Renal pelvis (tissue), 4 donors: ENCODE data around the gene RPL13. TPM values are rescaled to one million over a fixed set of nuclear protein-coding genes. Genes with fewer than 3 reads are reported as not detected.
A peak's percentile ranks its signal among the peaks of the same experiment; 100 is the strongest.

Source experiments
- DNase-seq: peaks from one replicate; pipeline ENCODE4 v3.0.0-alpha.2; 2013
- polyA plus RNA-seq, 3 donors: library from polyadenylated mRNA; unstranded; fragments of 120-200 nt; gene quantifications; one replicate each; pipeline ENCODE4 v1.2.1, GENCODE V29; 2013; ENCODE audit not compliant: insufficient read length in 3 of 3

The RPL13 gene
- polyA plus RNA-seq, 3 donors = 2,112 to 2,734 (median 2,679) TPM

- DNase-seq = no peak
Observed at GRCh38 chr16:89593841-89594240, 33.4 kb downstream of the RPL13 start.

GRCh38 chr16:89595330-89596060, 35.0 kb downstream of the RPL13 start:
- DNase-seq = no peak

GRCh38 chr16:89596061-89596689, 35.7 kb downstream of the RPL13 start:
- no peak for DNase-seq

- no peak for DNase-seq
Observed at GRCh38 chr16:89596957-89597649, 36.6 kb downstream of the RPL13 start.

GRCh38 chr16:89598199-89598598, 37.7 kb downstream of the RPL13 start:
- no peak for DNase-seq

- no peak for DNase-seq
Observed at GRCh38 chr16:89599451-89599858, 39.0 kb downstream of the RPL13 start.

GRCh38 chr16:89599902-89600301, 39.4 kb downstream of the RPL13 start:
- no peak for DNase-seq

GRCh38 chr16:89600427-89600826, 39.9 kb downstream of the RPL13 start:
- DNase-seq = no peak

- no peak for DNase-seq
Observed at GRCh38 chr16:89600956-89601355, 40.5 kb downstream of the RPL13 start.

- no peak for DNase-seq
Observed at GRCh38 chr16:89601906-89602272, 41.4 kb downstream of the RPL13 start.

GRCh38 chr16:89602273-89602951, 41.9 kb downstream of the RPL13 start:
- DNase-seq = peak; percentile 95

GRCh38 chr16:89602952-89603590, 42.6 kb downstream of the RPL13 start:
- no peak for DNase-seq

- DNase-seq = no peak
Observed at GRCh38 chr16:89604764-89605163, 44.3 kb downstream of the RPL13 start.

GRCh38 chr16:89605186-89605970, 44.9 kb downstream of the RPL13 start:
- no peak for DNase-seq

GRCh38 chr16:89606006-89606405, 45.5 kb downstream of the RPL13 start:
- no peak for DNase-seq

GRCh38 chr16:89607453-89607852, 47.0 kb downstream of the RPL13 start:
- DNase-seq = no peak

- no peak for DNase-seq
Observed at GRCh38 chr16:89607937-89608740, 47.7 kb downstream of the RPL13 start.

- DNase-seq = no peak
Observed at GRCh38 chr16:89610108-89610453, 49.6 kb downstream of the RPL13 start.

GRCh38 chr16:89612415-89613166, 52.1 kb downstream of the RPL13 start:
- no peak for DNase-seq
